HG03457 (cell line): ENCODE measurements around the gene DNAAF6.
"Not testable (repeated sequence)": the region's sequence is repeated elsewhere in the genome, so short reads cannot be mapped to it uniquely, and the experiment has no call there.

Experiments used
- ATAC-seq: cut with Tn5 transposase; IDR thresholded peaks from one replicate; pipeline ENCODE4 v1.9.1; 2021; ENCODE audit warnings: moderate number of reproducible peaks; ENCODE audit not compliant: unreplicated experiment

The DNAAF6 gene

GRCh38 chrX:107205770-107206696 lies at the start of gene DNAAF6, which contains the start of gene NUP62CL:
TSS of gene DNAAF6 (plus strand) at chrX:107206611. CDS start at chrX:107212876, 6,265 bp downstream.
TSS of gene NUP62CL (minus strand) at chrX:107206433. CDS start at chrX:107175146, 31,287 bp downstream.
- ATAC-seq = peak; percentile 83

- ATAC-seq = not testable (repeated sequence)
Measured at GRCh38 chrX:107157618-107158017, 48.8 kb upstream of the DNAAF6 start.

GRCh38 chrX:107167163-107167921 lies 39.1 kb upstream of the DNAAF6 start:
- no peak for ATAC-seq

GRCh38 chrX:107168257-107168656 lies 38.2 kb upstream of the DNAAF6 start:
- ATAC-seq = no peak

GRCh38 chrX:107168712-107169111 lies 37.7 kb upstream of the DNAAF6 start:
- no peak for ATAC-seq

- ATAC-seq = no peak
Measured at GRCh38 chrX:107171369-107172102, 34.9 kb upstream of the DNAAF6 start.

GRCh38 chrX:107197319-107197718 lies 9.1 kb upstream of the DNAAF6 start:
- ATAC-seq = no peak

GRCh38 chrX:107198074-107198473 lies 8.3 kb upstream of the DNAAF6 start:
- not testable (repeated sequence) for ATAC-seq

GRCh38 chrX:107199491-107199890 lies 6.9 kb upstream of the DNAAF6 start:
- ATAC-seq = no peak

- ATAC-seq = no peak
Measured at GRCh38 chrX:107204068-107204605, 2.3 kb upstream of the DNAAF6 start.

GRCh38 chrX:107206697-107207065 lies 270 bp downstream of the DNAAF6 start:
- ATAC-seq = no peak

GRCh38 chrX:107207089-107207488 lies 678 bp downstream of the DNAAF6 start:
- ATAC-seq = no peak

GRCh38 chrX:107207943-107208342 lies 1.5 kb downstream of the DNAAF6 start:
- ATAC-seq = no peak

GRCh38 chrX:107213477-107213876 lies 7.1 kb downstream of the DNAAF6 start:
- no peak for ATAC-seq

GRCh38 chrX:107226757-107227156 lies 20.3 kb downstream of the DNAAF6 start:
- ATAC-seq = no peak

GRCh38 chrX:107227780-107228485 lies 21.5 kb downstream of the DNAAF6 start:
- ATAC-seq = no peak

GRCh38 chrX:107228486-107228819 lies 22.0 kb downstream of the DNAAF6 start:
- ATAC-seq = no peak

- no peak for ATAC-seq
Measured at GRCh38 chrX:107272431-107272921, 66.1 kb downstream of the DNAAF6 start.

GRCh38 chrX:107273795-107274194 lies 67.4 kb downstream of the DNAAF6 start:
- ATAC-seq = no peak

GRCh38 chrX:107288676-107289075 lies 82.3 kb downstream of the DNAAF6 start:
- ATAC-seq = no peak
